CD4-positive, alpha-beta T cell treated with Interleukin-1 beta for 1 hour (primary cell): Measurements from ENCODE around the gene FGF14.
"Not testable (repeated sequence)": the region's sequence is repeated elsewhere in the genome, so short reads cannot be mapped to it uniquely, and the experiment has no call there.

Experiments
- DNase-seq, 2 donors: peaks; one replicate each; pipeline ENCODE4 v3.0.0-alpha.2; 2020 to 2022

The FGF14 gene

GRCh38 chr13:102127153-102127552, 274.7 kb downstream of the FGF14 start:
- no peak for DNase-seq

DNA sequence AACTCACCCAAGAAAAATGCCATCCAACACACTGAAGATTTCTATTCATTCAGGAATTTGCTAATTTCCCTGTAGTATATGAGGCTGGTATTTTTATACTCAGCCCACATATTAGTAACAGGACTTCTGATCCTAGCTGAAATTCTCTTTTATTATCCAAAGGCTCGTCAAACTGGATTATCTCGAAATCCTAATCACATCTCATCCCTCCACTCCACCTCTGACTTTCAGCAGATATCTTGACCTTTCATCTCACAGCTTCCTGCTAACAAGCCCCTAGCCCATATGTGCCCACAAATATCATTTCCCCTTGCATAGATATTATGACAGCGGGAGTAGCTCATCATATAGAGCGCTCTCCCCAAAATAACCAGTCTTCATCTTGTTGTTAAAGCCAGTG, 279.7 kb downstream of the FGF14 start:
- no peak for DNase-seq

DNA sequence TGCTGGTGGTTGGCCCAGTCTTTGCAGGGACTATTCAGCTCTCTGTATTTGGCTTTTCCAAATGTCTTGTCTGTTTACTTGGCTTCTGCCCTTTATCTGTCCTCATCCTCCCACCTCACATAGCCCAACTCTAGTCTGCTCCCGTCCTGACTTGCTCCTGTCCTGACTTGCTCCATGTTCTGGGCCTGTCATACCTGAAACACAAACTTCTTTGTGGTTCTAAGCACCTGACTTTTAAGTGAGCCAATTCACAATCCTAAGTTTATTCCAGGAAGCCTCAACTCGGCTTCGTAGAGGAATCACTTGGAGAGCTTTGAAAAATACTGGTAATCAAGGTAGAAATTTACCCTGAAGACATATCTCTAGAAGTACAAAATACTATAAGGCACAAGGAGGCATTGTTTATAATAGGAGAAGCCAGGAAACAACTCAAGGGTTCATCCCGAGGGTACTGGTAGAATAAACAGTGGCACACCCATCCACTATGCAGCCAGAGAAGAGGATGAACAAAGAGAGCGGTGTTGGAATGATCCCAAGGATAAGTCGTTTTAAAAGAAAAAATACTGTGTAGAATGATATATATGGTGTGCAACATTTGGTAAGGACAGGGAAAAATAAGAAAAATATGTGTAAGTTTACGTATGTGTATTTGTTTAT, 284.5 kb downstream of the FGF14 start:
- no peak for DNase-seq

DNA sequence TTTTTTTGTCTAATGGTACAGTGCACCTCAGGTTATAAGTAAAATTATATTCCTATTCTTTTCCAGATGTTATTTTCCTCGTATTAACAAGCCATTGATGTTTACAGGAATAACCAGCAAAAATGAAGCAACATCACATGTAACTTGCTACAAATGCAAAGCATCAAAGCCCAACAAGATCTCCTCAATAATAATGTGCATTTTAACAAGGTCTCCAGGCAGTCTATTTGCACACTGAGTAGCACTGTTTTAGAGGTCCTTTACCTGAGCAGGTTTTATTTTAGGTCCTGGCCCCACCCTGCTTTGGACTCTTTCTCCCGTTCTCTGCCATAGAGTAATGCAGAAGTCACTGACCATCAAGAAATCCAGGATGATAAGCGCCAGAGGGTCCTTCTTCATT, 298.4 kb downstream of the FGF14 start:
- DNase-seq = no peak

DNA sequence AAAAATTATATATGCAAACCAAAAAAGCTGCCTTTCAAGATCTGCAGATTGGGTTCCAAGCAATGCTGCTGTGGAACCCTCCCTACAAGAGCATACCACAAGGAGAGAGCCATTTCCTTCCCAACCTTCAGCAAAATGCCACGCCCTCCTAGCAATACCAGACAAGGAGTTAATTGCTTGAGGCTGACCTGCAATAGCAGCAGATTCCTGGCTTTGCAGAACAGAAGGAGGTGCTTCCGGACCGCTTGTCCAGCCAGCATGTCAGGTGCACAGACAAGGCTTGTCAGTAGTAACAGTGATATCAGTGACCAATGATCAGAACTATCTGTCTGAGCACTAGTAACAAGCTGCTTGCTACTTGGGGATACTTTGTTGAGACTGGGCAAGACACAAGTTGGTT, 301.6 kb downstream of the FGF14 start:
- DNase-seq = no peak

GRCh38 chr13:102097708-102098107, 304.1 kb downstream of the FGF14 start:
- no peak for DNase-seq

DNA sequence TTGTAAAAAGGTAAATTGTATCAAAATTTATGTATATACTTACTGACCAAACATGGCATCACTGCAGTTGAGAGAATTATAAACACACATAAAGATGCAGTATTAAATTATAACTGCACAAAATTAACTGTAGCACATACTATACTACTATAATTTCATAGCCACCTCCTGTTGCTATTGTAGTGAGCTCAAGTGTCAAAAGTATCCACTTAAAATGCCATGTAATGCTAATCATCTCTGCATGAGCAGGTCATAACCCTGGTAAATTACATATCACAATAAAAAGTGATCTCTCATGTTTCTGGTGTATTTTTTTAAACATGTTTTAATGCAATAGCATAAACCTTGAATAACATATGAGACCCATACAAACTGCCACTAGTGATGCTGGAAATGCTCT, 308.6 kb downstream of the FGF14 start:
- not testable (repeated sequence) for DNase-seq

DNA sequence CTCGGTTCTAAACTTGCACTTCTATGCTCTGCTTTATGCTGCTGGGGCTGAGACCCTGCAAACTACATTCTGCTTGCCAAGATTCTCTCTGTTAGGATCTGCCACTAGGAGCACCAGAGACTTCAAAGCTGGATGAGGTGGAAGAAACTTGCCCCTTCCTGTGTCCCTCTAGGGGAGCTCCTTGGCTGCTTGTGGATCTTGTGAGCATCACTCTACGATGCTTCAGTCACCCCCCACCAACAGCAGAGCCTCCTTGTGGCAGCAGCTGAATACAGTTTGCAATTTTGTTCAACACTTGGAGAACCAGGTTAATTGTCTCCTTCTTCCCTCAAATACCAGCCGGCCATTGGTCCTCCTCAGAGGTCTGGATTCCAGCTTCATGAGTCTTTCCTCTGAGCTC, 310.6 kb downstream of the FGF14 start:
- no peak for DNase-seq

- no peak for DNase-seq
These were observed 311.3 kb downstream of the FGF14 start for GRCh38 chr13:102090532-102090931.

GRCh38 chr13:102089722-102090121, 312.1 kb downstream of the FGF14 start:
- no peak for DNase-seq

DNA sequence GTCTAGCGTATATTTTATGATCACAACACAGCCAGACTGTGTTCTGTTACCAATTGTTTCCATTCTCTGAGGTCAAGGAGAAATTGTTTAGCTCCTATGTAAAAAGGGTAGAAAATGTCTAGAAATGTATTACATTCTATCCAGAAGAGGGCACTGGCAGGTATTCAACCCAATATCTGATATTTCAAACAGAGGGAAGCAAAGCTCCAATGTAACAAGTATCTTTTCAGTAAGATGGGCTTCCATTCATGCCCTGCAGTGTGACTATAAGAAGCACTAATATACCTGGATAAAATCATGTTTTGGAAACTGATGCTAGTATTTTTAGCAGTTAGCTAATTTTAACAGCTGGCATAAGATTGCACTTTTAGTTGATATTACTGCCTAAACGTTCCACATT, 312.7 kb downstream of the FGF14 start:
- no peak for DNase-seq

DNA sequence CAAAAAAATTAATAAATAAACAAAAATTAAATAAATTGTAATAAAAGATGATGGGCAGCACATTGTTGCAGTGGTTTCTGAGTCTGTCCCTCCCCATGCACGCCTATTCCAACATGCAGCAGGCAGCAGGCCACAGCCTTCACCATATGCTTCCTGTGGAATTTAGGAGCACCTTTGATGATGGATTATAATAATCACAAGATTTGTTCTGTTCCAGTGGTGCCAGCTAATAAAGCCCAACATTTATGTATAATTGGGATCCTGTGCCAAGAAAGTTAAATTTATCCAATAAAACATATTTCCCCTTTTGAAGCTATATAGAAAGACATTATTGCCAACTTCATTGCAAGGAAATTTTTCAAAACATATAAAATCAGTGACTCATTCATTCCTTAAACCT, 328.6 kb downstream of the FGF14 start:
- no peak for DNase-seq

GRCh38 chr13:102071711-102072110, 330.1 kb downstream of the FGF14 start:
- no peak for DNase-seq

DNA sequence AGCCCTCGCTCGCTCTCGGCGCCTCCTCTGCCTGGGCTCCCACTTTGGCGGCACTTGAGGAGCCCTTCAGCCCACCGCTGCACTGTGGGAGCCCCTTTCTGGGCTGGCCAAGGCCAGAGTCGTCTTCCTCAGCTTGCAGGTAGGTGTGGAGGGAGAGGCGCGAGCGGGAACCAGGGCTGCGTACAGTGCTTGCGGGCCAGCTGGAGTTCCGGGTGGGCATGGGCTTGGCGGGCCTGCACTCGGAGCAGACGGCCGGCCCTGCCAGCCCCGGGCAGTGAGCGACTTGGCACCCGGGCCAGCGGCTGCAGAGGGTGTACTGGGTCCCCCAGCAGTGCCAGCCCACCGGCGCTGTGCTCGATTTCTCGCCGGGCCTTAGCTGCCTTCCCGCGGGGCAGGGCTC, 333.5 kb downstream of the FGF14 start:
- DNase-seq = not testable (repeated sequence)

DNA sequence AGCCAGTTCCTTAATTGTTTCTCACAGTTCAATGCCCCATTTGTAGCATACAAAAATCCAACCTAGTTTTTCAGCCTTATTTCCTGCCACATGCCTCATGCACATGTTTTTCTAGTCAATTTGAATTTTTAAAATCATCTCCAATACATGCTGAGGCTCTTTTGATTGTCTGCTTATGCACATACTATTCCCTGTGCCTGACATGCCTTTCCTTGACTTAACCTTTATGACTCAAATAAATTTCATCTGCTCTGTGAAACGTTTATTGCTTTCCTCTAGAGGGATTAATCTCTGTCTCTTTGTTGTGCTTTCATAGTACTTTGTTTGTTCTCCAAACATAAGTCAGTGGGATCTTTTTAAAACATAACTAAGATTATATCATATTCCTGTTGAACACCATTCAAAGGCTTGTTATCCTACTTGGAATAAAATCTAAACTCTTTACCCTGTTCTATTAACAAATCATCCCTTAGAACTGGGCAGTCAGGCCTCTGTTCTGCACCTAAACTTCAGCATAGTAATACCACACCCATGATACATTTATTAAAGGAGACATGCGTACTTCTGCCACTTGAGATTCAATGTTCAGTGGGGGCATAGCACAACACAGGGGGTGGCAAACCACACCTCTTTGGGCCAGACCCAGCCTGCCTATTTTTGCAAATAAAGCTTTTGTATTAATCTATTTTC, 346.6 kb downstream of the FGF14 start:
- DNase-seq = no peak

GRCh38 chr13:102049853-102050252, 352.0 kb downstream of the FGF14 start:
- DNase-seq = no peak

GRCh38 chr13:102045731-102046130, 356.1 kb downstream of the FGF14 start:
- DNase-seq = no peak

DNA sequence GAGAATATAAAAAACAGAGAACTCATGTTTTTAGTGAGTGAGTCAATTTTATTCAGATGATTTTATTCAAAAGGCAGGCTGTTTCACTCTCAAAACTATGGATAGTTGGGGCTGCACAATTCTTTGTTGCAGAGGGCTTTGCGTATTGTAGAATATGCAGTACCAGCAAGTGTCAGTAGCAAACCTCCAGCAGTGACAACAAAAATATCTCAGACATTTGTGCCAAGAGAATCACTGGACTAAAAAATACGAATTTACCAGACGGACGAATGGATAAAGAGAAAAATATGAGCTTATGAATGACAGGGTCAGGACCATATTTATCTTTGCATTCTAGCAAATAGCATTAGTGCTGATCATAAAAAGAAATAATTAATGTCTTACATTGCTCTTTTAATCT, 359.1 kb downstream of the FGF14 start:
- DNase-seq = no peak

DNA sequence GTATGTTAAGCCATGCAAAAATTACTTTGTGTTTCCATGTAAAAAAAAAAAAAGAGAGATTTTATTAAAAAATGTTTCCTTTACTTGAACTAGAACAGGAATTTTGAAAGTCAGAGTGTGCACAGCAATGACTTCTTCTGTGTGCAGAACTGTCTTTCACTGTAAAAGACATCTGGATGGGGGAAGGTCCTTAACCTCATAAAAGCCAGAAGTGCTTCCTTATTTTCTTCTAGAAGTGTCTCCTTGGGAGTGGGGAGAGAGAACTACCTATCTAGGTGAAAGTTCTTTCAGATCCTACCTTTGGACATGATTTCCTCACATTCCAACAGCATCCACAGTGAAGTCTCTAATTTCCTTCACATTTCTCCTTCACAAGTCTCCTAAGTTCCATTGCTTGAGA, 360.3 kb downstream of the FGF14 start:
- DNase-seq = no peak

GRCh38 chr13:102040812-102041211, 361.0 kb downstream of the FGF14 start:
- DNase-seq = no peak

- no peak for DNase-seq
These were observed 362.6 kb downstream of the FGF14 start for GRCh38 chr13:102039264-102039663.

DNA sequence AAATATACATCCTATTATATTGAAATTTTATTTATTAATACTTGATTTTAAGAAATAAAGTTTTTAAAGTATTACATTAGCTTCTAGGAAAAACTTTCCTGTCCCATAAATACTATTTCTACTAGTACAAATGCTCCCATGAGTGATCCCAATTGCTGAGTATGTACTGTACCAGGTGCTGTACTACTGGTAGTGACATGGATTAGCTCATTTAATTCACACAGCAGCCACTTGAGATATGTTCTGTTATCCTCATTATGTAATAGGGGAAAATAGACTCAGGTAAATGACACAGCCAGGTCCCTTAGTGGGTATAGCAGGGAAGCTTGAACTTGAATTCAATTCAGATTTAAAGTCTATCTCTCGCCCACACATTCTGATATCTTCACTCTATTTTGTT, 363.1 kb downstream of the FGF14 start:
- no peak for DNase-seq

- no peak for DNase-seq
These were observed 365.9 kb downstream of the FGF14 start for GRCh38 chr13:102035969-102036368.

GRCh38 chr13:102033857-102034331, 368.0 kb downstream of the FGF14 start:
- DNase-seq = no peak

DNA sequence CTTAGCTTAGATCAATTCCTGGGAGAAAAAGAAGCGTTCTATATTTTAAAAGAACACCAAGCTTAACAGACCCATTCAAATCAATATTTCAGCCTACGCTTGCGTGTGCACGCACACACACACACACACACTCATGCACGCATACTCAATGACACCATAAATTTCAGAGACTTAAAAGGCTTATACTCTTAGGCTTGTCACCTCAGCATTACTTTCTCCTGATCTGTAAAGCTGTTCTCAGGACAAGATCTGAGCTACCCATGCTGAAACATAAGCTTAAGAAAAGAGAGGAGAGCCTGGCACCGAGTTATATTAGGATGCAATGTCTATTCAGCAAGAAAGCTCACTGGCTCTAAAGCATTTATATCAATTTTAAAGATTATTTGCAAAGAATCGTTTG, 368.5 kb downstream of the FGF14 start:
- no peak for DNase-seq
